ENCODE measurements around the gene INPP5A. TPM values are rescaled to one million over a fixed set of nuclear protein-coding genes. Genes with fewer than 3 reads are reported as not detected.

The INPP5A gene
- total RNA-seq, 1 donor from 2014 or later: 32.5 TPM

DNA sequence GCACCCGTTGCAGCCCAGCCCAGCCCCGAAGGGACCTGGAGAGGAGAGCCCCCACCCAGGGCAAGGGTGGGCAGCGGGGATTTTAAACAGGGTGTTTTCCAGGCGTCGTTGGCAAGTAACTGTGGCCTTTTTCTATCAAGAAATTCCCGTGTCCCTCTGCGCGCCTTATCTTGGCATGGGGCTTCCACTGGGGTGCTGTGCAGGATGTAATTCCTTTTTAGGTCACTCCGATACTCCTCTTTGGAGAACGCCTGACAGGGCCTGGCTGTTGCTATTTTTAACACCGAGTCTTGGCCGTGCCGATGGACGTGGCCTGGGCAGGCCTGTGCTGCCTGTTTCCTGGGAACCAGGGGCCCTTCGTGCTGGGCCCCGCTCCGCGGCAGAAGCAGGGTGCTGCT lies 93.8 kb downstream of the INPP5A start:
- no peak for DNase-seq

DNA sequence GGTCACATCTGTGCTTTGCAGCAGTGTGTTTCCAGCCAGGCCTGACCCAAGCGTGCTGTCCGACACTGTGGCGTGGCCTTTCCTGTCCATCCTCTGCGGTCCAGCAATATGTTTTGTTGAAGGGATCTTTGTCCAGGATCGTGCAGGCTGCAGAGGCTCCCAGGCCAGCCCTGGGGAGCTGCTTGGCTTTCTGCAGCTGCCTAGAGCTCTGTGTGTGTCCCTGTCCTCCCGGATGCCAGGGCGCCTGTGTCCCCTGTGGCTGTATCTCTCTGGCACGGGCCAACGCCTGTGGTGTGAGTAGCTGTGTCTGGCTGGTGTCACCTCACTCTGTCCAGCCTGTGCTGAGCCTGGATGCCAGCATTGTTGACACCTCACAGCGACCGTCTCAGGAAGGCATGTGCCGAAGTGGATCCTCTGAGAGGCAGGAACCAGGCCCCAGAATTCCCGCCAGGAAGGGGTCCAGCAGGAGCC lies 94.5 kb downstream of the INPP5A start:
- DNase-seq: no peak

GRCh38 chr10:132632851-132633684 lies 95.5 kb downstream of the INPP5A start:
- no peak for DNase-seq

GRCh38 chr10:132634241-132634946 lies 96.8 kb downstream of the INPP5A start:
- no peak for DNase-seq

GRCh38 chr10:132634947-132635271 lies 97.3 kb downstream of the INPP5A start:
- no peak for DNase-seq

GRCh38 chr10:132636358-132636757 lies 98.8 kb downstream of the INPP5A start:
- DNase-seq: no peak

DNA sequence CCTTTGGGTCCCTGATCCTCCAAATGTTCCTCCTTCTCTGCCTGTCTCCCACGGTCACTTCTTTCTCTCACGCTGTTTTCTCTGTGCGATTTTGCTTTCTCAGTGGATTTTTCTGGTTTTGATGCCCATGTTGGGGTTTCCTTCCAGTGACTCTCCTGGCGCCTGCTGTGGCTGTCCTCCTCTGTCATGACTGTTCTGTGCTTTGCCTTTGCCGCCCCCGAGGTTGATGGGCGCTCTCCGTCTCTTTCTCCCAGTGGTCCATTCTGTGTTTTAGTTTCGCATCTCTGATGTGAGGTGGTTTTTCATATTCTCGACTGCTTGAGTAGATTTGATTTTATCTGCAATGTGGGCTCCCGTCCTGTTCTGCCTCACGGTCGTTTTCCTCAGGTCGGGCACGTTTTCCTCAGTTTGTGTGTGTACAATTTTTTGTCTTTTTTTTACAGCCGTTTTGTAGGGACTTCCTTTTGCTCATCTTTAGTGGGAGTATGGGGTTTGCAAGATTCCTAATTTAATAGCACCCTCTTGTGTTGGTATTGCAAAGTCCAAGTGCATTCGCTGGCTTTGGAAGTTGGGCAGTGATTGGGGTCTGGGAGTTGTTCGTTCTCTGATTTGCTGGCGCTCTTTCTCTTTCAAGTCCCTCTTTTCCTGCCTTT lies 100.0 kb downstream of the INPP5A start:
- peak; percentile 57 for DNase-seq

DNA sequence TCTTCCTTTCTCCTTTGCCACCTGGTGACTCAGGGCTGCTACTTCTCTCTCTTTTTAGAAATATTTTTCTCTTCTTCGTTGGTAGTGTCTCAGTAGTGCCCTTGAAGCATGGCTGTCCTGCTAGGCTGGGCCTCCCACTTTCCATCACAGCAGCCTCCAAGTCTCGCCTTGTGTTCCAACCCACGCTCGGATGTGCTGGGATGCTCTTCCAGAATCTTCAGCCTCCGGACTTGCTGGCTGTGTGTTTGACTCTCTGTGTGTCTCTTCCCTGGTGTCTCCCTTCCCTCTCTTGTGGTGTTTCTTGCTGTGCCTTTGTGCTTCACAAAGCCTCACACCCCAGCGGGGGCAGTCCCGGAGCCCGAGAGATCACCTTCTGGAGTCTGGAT lies 100.5 kb downstream of the INPP5A start:
- no peak for DNase-seq

GRCh38 chr10:132639470-132639869 lies 101.9 kb downstream of the INPP5A start:
- no peak for DNase-seq

DNA sequence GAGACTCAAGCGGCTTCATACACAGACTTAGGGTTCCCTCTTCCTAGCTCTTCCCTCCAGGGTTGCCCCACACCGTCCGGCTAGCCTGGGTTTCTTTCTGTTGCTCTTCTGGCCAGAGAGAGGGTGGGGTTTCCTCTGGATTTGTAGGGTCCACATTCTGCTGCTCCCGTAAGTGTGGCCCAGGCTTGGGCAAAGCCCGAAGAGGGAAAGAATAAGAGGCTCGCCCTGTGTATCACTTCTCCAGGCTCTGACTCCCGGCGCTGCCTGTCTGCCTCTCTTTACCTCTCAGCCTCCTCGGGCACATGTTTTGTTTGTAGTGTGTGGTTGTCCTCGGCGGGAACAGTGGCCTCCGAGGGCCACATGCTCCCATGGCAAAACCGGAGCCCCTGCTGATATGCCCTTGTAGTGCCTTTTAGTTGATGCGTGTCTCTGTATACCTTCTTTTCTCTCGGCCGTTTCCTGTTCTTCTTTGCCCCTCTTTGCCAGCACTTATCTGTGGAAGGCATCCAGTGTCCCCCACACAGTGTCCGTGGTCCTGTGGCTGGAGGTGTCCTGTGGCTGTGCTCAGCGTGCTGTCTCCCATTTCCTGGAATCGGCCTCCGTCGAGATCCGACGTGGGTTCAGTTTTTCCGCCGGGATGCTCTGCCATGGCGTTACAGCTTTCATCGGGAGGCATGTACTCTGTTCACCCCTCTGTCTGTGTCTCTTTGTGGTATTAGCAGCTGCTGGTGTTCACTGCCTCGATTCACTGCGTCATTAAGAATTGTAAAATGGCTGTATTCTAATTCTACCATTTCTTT lies 102.9 kb downstream of the INPP5A start:
- DNase-seq: no peak

DNA sequence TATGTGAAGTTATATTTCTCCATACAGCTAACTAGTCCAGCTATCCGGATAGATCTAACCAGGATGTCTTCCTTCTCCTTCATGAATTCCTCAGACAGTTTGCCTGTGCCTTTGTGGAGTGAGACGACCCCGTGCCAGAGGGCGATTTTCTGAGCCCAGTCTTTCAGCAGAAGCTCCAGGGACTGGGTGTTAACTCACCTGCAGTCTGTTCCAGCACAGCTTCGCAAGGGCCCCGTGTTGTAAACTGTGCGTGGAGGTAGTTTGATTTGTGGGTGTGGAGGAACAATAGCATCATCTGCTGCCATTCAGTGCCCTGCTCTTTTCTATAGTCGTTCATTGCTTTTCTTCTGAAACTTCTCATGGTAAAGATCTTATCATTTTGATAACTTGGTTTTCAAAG lies 103.8 kb downstream of the INPP5A start:
- no peak for DNase-seq

DNA sequence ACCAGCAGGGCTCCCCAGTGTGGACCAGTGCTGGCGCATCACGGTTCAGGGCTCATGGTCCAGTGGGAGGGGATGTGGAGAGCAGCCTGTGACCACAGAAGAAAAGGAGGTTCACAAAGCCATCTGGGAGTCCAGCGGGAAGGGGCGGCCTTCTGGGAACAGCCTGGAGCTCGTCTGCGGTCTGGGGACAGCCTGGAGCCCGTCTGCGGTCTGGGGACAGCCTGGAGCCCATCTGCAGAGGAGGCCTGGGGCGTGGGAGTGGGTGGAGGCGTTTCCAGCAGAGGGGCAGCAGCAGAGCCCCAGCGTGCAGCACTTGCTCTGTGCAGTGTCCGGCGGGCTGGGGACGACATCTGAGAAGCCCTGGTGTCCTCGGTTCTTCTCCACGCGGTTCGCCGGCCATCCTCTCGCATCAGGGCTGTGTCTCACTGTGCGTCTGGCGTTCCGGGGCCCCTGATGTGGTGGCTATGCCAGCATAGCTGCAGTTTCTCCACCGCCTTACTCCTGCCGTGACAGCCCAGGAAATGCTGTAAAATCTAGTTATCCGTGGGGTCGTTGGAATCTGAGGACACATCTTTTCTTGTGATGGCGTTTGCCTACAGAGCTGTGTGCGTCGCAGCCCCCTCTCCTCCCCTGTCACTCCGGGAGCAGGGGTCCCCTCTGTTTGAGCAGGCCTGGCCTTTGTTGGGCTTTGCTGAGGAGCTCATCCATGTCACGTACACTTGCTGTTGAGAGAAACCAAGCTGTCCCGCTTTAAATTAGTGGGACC lies 104.6 kb downstream of the INPP5A start:
- no peak for DNase-seq

GRCh38 chr10:132642732-132643008 lies 105.1 kb downstream of the INPP5A start:
- no peak for DNase-seq

DNA sequence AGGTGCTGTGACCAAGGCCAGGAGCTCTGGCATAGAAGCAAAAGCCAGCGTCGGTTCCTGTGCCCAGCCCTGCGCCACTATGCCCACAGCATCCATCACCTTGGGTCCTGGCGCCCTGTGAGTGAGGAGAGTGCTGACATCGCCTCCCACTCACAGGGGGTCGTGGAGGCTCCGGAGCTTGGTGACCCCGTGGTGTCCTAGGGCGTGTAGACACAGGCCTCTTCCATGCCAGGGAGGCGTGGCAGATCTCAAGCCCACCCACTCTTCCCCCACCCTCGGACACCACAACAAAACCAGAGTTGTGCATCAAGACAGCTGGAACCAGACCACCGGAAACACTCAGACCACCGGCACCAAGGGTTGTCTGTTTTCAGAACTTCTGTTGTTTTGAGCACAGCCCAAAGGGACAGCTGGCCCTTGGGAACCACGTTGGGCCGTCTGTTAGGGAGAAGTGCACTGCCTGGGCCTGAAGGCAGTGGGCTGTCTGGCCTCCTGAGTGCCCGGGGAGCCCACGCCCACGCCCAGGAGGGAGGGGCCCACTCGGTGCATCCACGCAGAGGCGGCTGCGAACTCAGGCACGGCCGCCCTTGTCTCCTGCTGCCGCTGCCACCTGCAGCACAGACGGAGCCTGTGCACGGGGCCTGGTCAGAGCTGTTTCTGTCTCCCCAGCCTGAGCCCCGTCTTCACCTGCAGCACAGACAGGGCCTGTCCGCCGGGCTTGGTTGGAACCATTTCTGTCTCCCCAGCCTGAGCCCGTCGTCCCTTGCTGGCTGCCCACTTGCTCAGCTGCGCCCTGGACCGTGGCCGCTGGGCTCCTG lies 106.3 kb downstream of the INPP5A start:
- no peak for DNase-seq

- DNase-seq: no peak
Measured at GRCh38 chr10:132644527-132645246, 107.1 kb downstream of the INPP5A start.

DNA sequence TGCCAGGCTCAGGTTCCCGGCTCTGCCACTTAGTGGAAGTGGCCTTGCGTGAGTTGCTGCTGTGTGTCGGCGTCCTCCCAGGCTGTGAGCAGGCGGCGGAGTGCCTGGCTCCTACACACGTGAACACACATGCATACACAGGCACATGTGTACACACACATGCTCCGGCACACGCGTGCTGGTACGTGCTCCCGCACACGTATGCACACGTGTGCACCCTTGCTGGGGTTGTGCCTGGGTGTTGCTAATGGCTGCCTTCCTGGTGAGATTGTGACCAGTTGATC lies 107.6 kb downstream of the INPP5A start:
- DNase-seq: no peak

DNA sequence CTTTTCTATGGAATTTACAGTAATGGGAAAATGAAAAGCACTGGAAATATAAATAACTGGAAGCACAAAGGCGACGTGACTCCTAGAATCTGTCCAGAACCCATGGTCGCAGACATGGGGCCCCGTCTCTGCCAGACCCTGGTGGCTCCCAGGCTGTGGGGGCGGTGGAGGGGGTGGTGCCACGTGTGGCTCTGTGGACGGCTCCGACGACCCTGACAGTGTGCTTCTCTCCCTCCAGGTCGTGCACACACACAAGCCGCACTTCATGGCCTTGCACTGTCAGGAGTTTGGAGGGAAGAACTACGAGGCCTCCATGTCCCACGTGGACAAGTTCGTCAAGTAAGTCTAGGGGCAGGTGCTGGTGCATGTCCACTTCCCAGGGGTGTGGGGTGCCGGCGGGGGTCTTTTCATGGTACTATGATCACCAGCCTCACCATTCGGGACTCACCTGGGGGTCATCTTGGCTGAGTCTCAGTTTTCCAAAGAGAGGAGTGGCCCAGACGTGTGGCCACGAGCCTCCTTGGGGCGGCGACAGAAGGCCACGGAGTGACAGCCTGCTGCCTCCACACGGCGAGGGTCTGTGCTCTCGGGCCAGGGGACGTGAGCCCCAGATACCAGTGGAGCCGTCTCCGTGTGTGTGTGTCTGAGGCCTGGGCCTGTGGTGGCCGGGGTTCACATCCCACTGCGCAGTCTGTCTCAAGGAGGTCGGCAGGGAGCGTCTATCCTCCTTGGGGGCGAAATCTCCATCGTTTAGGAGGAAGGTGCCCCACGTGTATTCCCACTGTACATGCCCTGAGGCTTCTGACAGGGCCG lies 108.2 kb downstream of the INPP5A start:
- no peak for DNase-seq

GRCh38 chr10:132646443-132647097 lies 109.0 kb downstream of the INPP5A start:
- DNase-seq: no peak

- DNase-seq: no peak
Measured at GRCh38 chr10:132647424-132647823, 109.8 kb downstream of the INPP5A start.

Measured in skin of body (tissue), 2 donors.